HUES6 (cell line): ENCODE measurements around the gene PSME4.
"Not testable (repeated sequence)": the region's sequence is repeated elsewhere in the genome, so short reads cannot be mapped to it uniquely, and the experiment has no call there.

Experiments used
- H3K27ac ChIP-seq: 2 replicates; pipeline ENCODE4 v1.7.0; 2013; ENCODE audit warnings: low read depth, mild to moderate bottlenecking, low read length, inconsistent platforms
- H3K27me3 ChIP-seq: 2 replicates; pipeline ENCODE4 v1.6.1; 2013; ENCODE audit warnings: low read length; ENCODE audit not compliant: control insufficient read depth, insufficient read depth
- H3K36me3 ChIP-seq: 2 replicates; pipeline ENCODE4 v1.6.1; 2013; ENCODE audit warnings: low read length; ENCODE audit not compliant: control insufficient read depth, insufficient read depth
- H3K4me1 ChIP-seq: 2 replicates; pipeline ENCODE4 v1.6.1; 2013; ENCODE audit warnings: low read length; ENCODE audit not compliant: control insufficient read depth, insufficient read depth
- H3K4me3 ChIP-seq: 2 replicates; pipeline ENCODE4 v1.5.1; 2013; ENCODE audit warnings: low read depth, low read length
- H3K9ac ChIP-seq: one replicate; pipeline ENCODE4 v1.6.1; 2013; ENCODE audit warnings: mild to moderate bottlenecking, low read length
- H3K9me3 ChIP-seq: 2 replicates; pipeline ENCODE4 v1.6.1; 2013; ENCODE audit warnings: low read depth, low read length; ENCODE audit not compliant: control insufficient read depth, insufficient read depth

The PSME4 gene

DNA sequence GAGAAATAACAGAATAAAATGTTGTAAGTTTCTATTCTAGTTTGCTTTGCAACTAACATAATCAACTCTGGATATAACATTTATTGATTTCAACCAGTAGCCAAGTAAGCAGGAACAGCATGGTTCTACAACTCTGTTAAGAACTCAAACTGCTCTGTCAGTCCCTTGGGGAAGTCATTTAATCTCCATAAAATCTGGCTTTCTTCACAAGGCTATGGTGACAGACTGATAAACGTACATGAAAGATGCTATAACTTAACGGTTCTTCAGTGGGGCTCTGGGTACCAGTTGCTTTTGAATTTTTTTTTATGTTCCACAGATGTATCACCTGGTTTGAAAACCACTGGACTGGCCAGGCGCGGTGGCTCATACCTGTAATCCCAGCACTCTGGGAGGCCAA is 10.3 kb downstream of the PSME4 start:
- H3K27me3 ChIP-seq = no peaks in the 10 kb centered on the region
- H3K36me3 ChIP-seq = no peaks in the 10 kb centered on the region
- H3K9me3 ChIP-seq = no peaks in the 10 kb centered on the region
- no peak overlapping the region for H3K9ac ChIP-seq
- H3K4me1 ChIP-seq = peaks cover 49% of the 10 kb centered on the region
- H3K4me3 ChIP-seq = no peak overlapping the region
- no peak overlapping the region for H3K27ac ChIP-seq

DNA sequence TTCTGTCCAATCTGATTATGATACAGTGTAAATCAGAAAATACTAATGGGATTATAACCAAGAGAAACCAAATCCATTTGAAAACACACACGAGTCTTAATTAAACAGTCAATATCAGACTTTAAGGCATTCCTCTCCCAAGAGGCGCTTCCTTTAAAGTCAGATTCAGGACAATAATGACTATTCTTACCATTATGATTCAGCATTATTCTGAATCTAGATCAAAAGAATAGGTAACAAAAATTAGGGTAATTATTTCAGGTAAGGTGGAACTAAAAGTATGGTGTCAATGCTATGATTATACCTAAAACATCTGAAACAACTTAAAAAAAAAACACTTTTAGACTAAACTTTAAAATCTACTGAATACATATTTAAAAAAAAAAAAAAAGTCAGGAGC is 12.3 kb downstream of the PSME4 start:
- Histone ChIP-seq H3K27ac (no peak overlapping the region), H3K4me1 (peaks cover 34% of the 10 kb centered on the region), H3K27me3 (no peaks in the 10 kb centered on the region), H3K4me3 (no peak overlapping the region), H3K9ac (no peak overlapping the region), H3K9me3 (no peaks in the 10 kb centered on the region), H3K36me3 (no peaks in the 10 kb centered on the region)

DNA sequence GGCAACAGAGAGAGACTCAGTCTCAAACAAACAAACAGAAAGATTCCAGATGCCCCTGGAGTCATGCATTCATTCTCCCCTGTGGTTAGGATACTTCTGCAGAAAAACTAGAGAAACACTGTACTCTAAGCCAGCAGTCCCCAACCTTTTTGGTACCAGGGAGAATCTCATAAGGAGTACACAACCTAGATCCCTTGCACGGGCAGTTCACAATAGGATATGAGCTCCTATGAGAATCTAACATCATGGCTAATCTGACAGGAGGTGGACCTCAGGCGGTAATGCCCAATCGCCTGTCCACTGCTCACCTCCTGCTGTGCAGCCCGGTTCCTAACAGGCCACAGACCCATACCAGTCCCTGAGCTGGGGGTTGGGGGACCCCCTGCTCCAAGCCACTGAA is 18.3 kb downstream of the PSME4 start:
- peaks cover 18% of the 10 kb centered on the region for H3K36me3 ChIP-seq
- H3K27ac ChIP-seq = no peak overlapping the region
- H3K4me1 ChIP-seq = peaks cover 11% of the 10 kb centered on the region
- H3K9ac ChIP-seq = no peak overlapping the region
- no peak overlapping the region for H3K4me3 ChIP-seq
- H3K27me3 ChIP-seq = no peaks in the 10 kb centered on the region
- no peaks in the 10 kb centered on the region for H3K9me3 ChIP-seq

DNA sequence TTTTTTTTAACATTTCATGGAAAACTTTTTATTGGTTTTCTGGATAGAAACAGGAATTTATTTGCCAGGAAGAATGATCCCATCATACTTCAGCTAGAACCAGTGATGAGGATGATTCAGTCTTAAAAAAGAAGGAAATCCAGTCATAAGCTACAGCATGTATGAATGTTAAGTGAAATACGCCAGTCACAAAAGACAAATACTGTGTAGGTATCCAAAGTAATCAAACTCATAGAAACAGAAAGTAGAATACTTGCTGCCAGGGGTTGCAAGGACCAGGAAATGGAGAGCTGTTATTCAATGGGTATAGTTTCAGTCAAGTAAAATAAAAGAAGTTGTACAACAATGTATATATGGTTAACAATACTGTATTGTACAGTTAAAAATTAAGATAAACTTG is 21.3 kb downstream of the PSME4 start:
- Histone ChIP-seq H3K4me3 (no peak overlapping the region), H3K9ac (no peak overlapping the region), H3K4me1 (peaks cover 4% of the 10 kb centered on the region; the same call in 1 of the 2 replicates), H3K27me3 (no peaks in the 10 kb centered on the region), H3K27ac (no peak overlapping the region), H3K9me3 (no peaks in the 10 kb centered on the region), H3K36me3 (peaks cover 41% of the 10 kb centered on the region)

DNA sequence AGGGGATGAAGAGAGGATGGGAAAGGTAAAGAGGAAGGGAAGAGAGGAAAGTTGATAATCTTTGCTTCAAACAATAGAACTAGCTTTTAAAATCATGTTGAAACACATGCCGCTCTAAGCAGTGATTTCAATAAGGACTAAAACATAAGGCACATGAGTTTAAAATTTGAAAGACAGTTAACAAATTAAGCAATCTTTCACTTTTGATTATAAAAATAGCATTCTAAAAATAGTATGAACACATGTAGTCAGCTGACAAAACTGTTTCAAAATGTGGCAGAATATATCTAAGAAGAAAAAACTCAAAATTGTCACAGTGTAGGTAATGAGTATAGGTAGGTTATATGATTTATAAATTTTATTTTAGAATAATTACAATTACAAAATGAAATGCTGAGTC is 25.3 kb downstream of the PSME4 start:
- Histone ChIP-seq H3K4me1 (no peaks in the 10 kb centered on the region), H3K9ac (no peak overlapping the region), H3K36me3 (peaks cover 57% of the 10 kb centered on the region), H3K27me3 (no peaks in the 10 kb centered on the region), H3K9me3 (no peaks in the 10 kb centered on the region), H3K27ac (no peak overlapping the region), H3K4me3 (no peak overlapping the region)

DNA sequence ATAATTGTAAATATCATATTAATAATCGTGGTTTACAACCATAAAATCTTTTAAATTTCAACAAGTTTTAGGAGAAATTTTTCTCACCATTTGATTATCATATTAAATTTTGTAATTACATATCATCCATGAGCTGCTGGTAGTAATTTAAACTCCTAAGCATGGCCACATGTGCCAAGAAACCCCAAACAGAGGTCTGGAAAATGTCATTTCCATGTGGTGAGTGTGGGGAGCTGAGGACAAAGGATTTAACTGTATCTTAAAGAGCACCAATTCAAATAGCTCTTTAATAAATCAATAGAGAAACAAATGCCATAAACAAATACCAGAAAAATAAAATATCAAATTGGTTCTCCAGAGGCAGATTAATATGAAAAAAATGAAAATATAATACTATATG is 26.3 kb downstream of the PSME4 start:
- no peaks in the 10 kb centered on the region for H3K4me1 ChIP-seq
- H3K27ac ChIP-seq = no peak overlapping the region
- no peaks in the 10 kb centered on the region for H3K27me3 ChIP-seq
- H3K9ac ChIP-seq = no peak overlapping the region
- H3K36me3 ChIP-seq = peaks cover 63% of the 10 kb centered on the region
- no peaks in the 10 kb centered on the region for H3K9me3 ChIP-seq
- no peak overlapping the region for H3K4me3 ChIP-seq

DNA sequence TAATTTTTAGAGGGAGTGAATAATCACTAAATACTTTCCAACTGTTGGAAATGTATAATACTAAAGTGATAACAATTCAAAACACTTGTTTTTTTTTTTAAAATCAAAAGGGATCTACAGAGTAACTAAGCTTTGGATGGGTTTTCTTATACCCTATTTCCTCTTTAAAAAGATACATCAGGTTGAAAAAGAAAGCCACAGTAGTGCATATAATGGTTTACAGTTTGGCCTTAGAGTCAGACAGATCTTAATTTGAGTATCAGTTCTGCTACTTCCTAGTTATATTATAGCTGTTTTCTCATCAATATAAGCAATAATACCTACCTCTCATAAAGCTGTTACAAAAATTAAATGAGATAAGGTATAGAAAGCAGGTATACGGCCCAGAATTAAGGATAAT is 28.5 kb downstream of the PSME4 start:
- Histone ChIP-seq H3K27ac (no peak overlapping the region), H3K4me3 (no peak overlapping the region), H3K9ac (no peak overlapping the region), H3K36me3 (peaks cover 65% of the 10 kb centered on the region), H3K4me1 (no peaks in the 10 kb centered on the region), H3K27me3 (no peaks in the 10 kb centered on the region), H3K9me3 (no peaks in the 10 kb centered on the region)

DNA sequence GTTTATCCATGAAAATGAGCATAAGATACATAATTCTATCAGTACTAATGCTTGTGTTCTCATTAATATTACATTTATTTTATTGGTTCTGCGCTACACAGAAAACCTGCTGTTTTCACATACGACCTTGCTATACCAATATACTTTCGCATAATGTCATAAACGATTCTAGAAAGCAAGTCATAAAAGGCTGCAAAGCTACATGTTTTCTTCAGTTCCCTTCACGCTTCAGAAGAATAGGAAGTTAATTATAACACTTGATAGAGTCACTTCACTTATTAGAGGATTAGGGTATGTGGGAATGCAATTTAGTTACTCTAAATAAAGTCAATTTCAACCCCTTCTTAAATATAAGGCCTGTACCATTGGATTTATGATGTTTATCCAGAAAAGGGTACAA is 29.0 kb downstream of the PSME4 start:
- Histone ChIP-seq H3K9me3 (no peaks in the 10 kb centered on the region), H3K27ac (no peak overlapping the region), H3K36me3 (peaks cover 65% of the 10 kb centered on the region), H3K4me1 (no peaks in the 10 kb centered on the region), H3K27me3 (no peaks in the 10 kb centered on the region), H3K9ac (no peak overlapping the region), H3K4me3 (no peak overlapping the region)

DNA sequence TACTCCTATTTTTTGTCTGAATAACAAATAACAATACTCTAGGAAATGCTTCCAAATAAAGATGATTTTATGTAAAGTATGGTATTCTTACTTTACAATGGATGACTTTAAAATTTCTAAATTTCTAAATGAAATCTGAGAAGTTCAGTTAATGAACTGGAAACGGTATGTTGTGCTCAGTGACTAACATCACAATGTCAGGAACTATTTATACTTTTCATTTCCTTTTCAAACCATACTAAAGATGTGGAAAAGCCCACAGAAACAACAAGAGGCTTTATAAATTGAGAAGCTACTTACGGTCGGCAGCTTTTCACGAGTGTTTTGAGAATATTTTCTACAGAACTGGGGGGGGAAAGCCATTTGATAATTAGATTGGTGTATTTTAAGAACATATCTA is 31.1 kb downstream of the PSME4 start:
- H3K27ac ChIP-seq = no peak overlapping the region
- H3K4me3 ChIP-seq = no peak overlapping the region
- H3K4me1 ChIP-seq = no peaks in the 10 kb centered on the region
- H3K9me3 ChIP-seq = no peaks in the 10 kb centered on the region
- no peak overlapping the region for H3K9ac ChIP-seq
- H3K36me3 ChIP-seq = peaks cover 69% of the 10 kb centered on the region
- H3K27me3 ChIP-seq = no peaks in the 10 kb centered on the region

DNA sequence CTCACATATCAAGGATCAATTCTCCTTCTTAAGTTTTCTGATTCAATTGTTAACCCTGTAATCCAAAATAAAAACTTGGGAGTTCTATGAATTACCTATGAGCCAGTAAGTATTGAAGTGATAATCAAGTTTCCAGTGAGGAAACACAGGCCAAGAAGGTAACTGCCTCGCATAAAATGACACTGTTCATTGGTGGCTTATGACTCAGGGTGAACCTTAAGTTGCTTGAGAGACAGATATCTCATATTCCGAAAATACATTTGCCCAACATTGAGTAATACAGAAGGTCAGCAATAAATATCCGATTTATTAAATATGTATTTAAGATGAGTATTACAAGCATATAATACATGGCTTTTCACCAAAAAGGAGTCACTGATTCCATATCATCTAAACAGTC is 31.9 kb downstream of the PSME4 start:
- Histone ChIP-seq H3K4me3 (no peak overlapping the region), H3K4me1 (no peaks in the 10 kb centered on the region), H3K9ac (no peak overlapping the region), H3K36me3 (peaks cover 76% of the 10 kb centered on the region), H3K27ac (no peak overlapping the region), H3K9me3 (no peaks in the 10 kb centered on the region), H3K27me3 (no peaks in the 10 kb centered on the region)

DNA sequence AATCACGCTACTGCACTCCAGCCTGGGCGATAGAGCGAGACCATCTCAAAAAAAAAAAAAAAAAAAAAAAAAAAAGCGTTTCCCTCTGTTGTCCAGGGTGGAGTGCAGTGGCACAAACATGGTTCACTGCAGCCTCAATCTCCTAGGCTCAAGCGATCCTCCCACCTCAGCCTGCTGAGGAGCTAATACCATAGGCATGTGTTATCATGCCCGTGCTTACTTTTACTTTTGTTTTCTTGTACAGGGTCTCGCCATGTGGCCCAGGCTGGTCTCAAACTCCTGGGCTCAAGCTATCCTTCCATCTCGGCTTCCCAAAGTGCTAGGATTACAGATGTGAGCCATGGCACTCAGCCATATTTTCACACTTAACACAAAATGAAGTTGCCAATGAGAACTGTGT is 37.5 kb downstream of the PSME4 start:
- Histone ChIP-seq H3K9me3 (no peaks in the 10 kb centered on the region), H3K4me1 (no peaks in the 10 kb centered on the region), H3K27me3 (no peaks in the 10 kb centered on the region), H3K27ac (no peak overlapping the region), H3K9ac (no peak overlapping the region), H3K36me3 (peaks cover 95% of the 10 kb centered on the region), H3K4me3 (no peak overlapping the region)

DNA sequence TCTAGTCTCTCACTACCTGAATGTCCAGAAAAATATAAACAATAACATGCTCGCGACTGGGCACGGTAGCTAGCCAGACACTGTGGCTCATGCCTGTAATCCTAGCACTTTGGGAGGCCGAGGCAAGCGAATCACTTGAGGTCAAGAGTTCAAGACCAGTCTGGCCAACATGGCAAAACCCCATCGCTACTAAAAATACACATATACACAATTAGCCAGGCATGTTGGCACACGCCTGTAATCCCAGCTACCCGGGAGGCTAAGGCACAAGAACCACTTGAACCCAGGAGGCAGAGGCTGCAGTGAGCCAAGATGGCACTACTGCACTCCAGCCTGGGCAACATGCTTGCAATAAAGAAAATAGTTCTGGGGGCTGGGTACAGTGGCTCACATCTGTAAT is 44.5 kb downstream of the PSME4 start:
- not testable (repeated sequence) for H3K4me1 ChIP-seq, H3K9ac ChIP-seq, H3K9me3 ChIP-seq, H3K27me3 ChIP-seq, H3K4me3 ChIP-seq, H3K27ac ChIP-seq
- peaks cover 89% of the 10 kb centered on the region for H3K36me3 ChIP-seq
